IPS-NIHi7 (cell line): ENCODE data around the gene CPN1.
"Not testable (repeated sequence)": the region's sequence is repeated elsewhere in the genome, so short reads cannot be mapped to it uniquely, and the experiment has no call there.

Experiments
- DNase-seq: peaks from one replicate; pipeline ENCODE4 v3.0.0; 2012; ENCODE audit warnings: mixed read lengths; ENCODE audit errors: extremely low spot score

CPN1 gene

GRCh38 chr10:100081075-100082001 lies at the start of gene CPN1:
Gene CPN1 (minus strand): TSS chr10:100081869. CDS start chr10:100081625, 244 bp downstream.
- no peak for DNase-seq

- DNase-seq: no peak
These were observed 49.2 kb upstream of the CPN1 start for GRCh38 chr10:100130831-100131230.

- DNase-seq: no peak
These were observed 47.8 kb upstream of the CPN1 start for GRCh38 chr10:100129424-100129823.

- no peak for DNase-seq
These were observed 47.3 kb upstream of the CPN1 start for GRCh38 chr10:100128951-100129350.

GRCh38 chr10:100125335-100125734 lies 43.7 kb upstream of the CPN1 start:
- not testable (repeated sequence) for DNase-seq

- no peak for DNase-seq
These were observed 42.4 kb upstream of the CPN1 start for GRCh38 chr10:100124097-100124496.

- no peak for DNase-seq
These were observed 41.1 kb upstream of the CPN1 start for GRCh38 chr10:100122780-100123179.

GRCh38 chr10:100120550-100120949 lies 38.9 kb upstream of the CPN1 start:
- no peak for DNase-seq

- no peak for DNase-seq
These were observed 38.1 kb upstream of the CPN1 start for GRCh38 chr10:100119726-100120125.

GRCh38 chr10:100114976-100115770 lies 33.5 kb upstream of the CPN1 start:
- peak; percentile 35 for DNase-seq

- DNase-seq: no peak
These were observed 32.8 kb upstream of the CPN1 start for GRCh38 chr10:100114460-100114859.

GRCh38 chr10:100109670-100110069 lies 28.0 kb upstream of the CPN1 start:
- no peak for DNase-seq

GRCh38 chr10:100106865-100107264 lies 25.2 kb upstream of the CPN1 start:
- no peak for DNase-seq

- DNase-seq: no peak
These were observed 22.6 kb upstream of the CPN1 start for GRCh38 chr10:100104300-100104699.

- DNase-seq: no peak
These were observed 21.9 kb upstream of the CPN1 start for GRCh38 chr10:100103581-100103980.

- DNase-seq: no peak
These were observed 19.8 kb upstream of the CPN1 start for GRCh38 chr10:100101192-100102076.

GRCh38 chr10:100100651-100101184 lies 19.0 kb upstream of the CPN1 start:
- peak; percentile 74 for DNase-seq

GRCh38 chr10:100089241-100089640 lies 7.6 kb upstream of the CPN1 start:
- no peak for DNase-seq

- not testable (repeated sequence) for DNase-seq
These were observed 5.0 kb upstream of the CPN1 start for GRCh38 chr10:100086708-100087107.

- no peak for DNase-seq
These were observed 3.9 kb upstream of the CPN1 start for GRCh38 chr10:100085596-100085995.

- no peak for DNase-seq
These were observed 2.0 kb upstream of the CPN1 start for GRCh38 chr10:100083623-100084022.
